Inferior parietal cortex (tissue), 1 donor: Measurements from ENCODE around the gene HCFC1R1.

ENCODE experiments used
- DNase-seq: peaks from one replicate; pipeline ENCODE4 v3.0.0-alpha.2; 2016; ENCODE audit errors: extremely low spot score

Gene HCFC1R1

GRCh38 chr16:2976673-2977072 lies 47.1 kb downstream of the HCFC1R1 start:
- no peak for DNase-seq

GRCh38 chr16:2976201-2976600 lies 47.5 kb downstream of the HCFC1R1 start:
- DNase-seq: no peak

GRCh38 chr16:2975161-2975795 lies 48.5 kb downstream of the HCFC1R1 start:
- DNase-seq: no peak

GRCh38 chr16:2974319-2975056 lies 49.3 kb downstream of the HCFC1R1 start:
- DNase-seq: no peak

GRCh38 chr16:2973605-2974318 lies 50.0 kb downstream of the HCFC1R1 start:
- no peak for DNase-seq

GRCh38 chr16:2973093-2973492 lies 50.6 kb downstream of the HCFC1R1 start:
- DNase-seq: no peak
